Measurements from ENCODE around the gene LZTS2. TPM values are rescaled to one million over a fixed set of nuclear protein-coding genes. Genes with fewer than 3 reads are reported as not detected.
"Not testable (repeated sequence)": the region's sequence is repeated elsewhere in the genome, so short reads cannot be mapped to it uniquely, and the experiment has no call there.

LZTS2 gene
- polyA plus RNA-seq, 3 donors: 22.4 to 105 (median 91.5) TPM

GRCh38 chr10:101027106-101027720 lies 27.6 kb downstream of the LZTS2 start:
- no peak overlapping the region for H3K27ac ChIP-seq (ENCODE audit: low read depth, low read length)
- 75 to 82% (median 80%) methylated on average over 10 of the region's 10 CpGs for WGBS, 3 donors

GRCh38 chr10:101028446-101029337 lies 29.1 kb downstream of the LZTS2 start:
- WGBS, 3 donors: 45 to 79% (median 51%) methylated on average over 6 to 7 of the region's 7 CpGs
- no peak overlapping the region for H3K27ac ChIP-seq (ENCODE audit: low read depth, low read length)

- WGBS, 3 donors: 64 to 71% (median 70%) methylated on average over 22 to 27 of the region's 27 CpGs
- H3K27ac ChIP-seq (ENCODE audit: low read depth, low read length): no peak overlapping the region
Measured at GRCh38 chr10:101029520-101030295, 30.1 kb downstream of the LZTS2 start.

- no peak overlapping the region for H3K27ac ChIP-seq (ENCODE audit: low read depth, low read length)
- 10 to 15% (median 13%) methylated on average over 20 to 25 of the region's 25 CpGs for WGBS, 3 donors
Measured at GRCh38 chr10:101030496-101031127, 31.0 kb downstream of the LZTS2 start.

GRCh38 chr10:101031128-101031795 lies 31.7 kb downstream of the LZTS2 start, which contains the start of the genes PDZD7 and SFXN3:
Gene PDZD7 (minus strand): TSS chr10:101031129. CDS start chr10:101030219, 910 bp downstream.
Gene SFXN3 (plus strand): TSS chr10:101031234. CDS start chr10:101034695, 3,461 bp downstream.
- peak within 1 kb of the TSS; percentile 71 for H3K27ac ChIP-seq (ENCODE audit: low read depth, low read length)
- WGBS, 3 donors: 0 to 1% (median 0%) methylated on average over 38 of the region's 38 CpGs

- H3K27ac ChIP-seq (ENCODE audit: low read depth, low read length): peak overlapping the region; percentile 71
- WGBS, 3 donors: 0 to 1% (median 0%) methylated on average over 46 to 47 of the region's 47 CpGs
Measured at GRCh38 chr10:101031796-101032636, 32.4 kb downstream of the LZTS2 start.

GRCh38 chr10:101032637-101033224 lies 33.1 kb downstream of the LZTS2 start:
- H3K27ac ChIP-seq (ENCODE audit: low read depth, low read length): peak overlapping the region; percentile 71
- WGBS, 3 donors: 3 to 15% (median 4%) methylated on average over 6 of the region's 6 CpGs

GRCh38 chr10:101033276-101033675 lies 33.7 kb downstream of the LZTS2 start:
- 60 to 69% (median 61%) methylated on average over 3 of the region's 3 CpGs for WGBS, 3 donors
- H3K27ac ChIP-seq (ENCODE audit: low read depth, low read length): no peak overlapping the region

- 87 to 96% (median 96%) methylated on average over 4 of the region's 4 CpGs for WGBS, 3 donors
- H3K27ac ChIP-seq (ENCODE audit: low read depth, low read length): not testable (repeated sequence)
Measured at GRCh38 chr10:101034404-101034803, 34.8 kb downstream of the LZTS2 start.

GRCh38 chr10:101035314-101035713 lies 35.7 kb downstream of the LZTS2 start:
- WGBS, 3 donors: 86 to 94% (median 90%) methylated on average over 7 of the region's 7 CpGs
- no peak overlapping the region for H3K27ac ChIP-seq (ENCODE audit: low read depth, low read length)

GRCh38 chr10:101035916-101036702 lies 36.5 kb downstream of the LZTS2 start:
- WGBS, 3 donors: 84 to 86% (median 84%) methylated on average over 10 of the region's 10 CpGs
- no peak overlapping the region for H3K27ac ChIP-seq (ENCODE audit: low read depth, low read length)

GRCh38 chr10:101036726-101037125 lies 37.1 kb downstream of the LZTS2 start:
- 80 to 90% (median 86%) methylated on average over 7 of the region's 7 CpGs for WGBS, 3 donors

GRCh38 chr10:101038484-101038883 lies 38.9 kb downstream of the LZTS2 start:
- no peak overlapping the region for H3K27ac ChIP-seq (ENCODE audit: low read depth, low read length)
- WGBS, 3 donors: 75 to 82% (median 78%) methylated on average over 5 of the region's 5 CpGs

More at GRCh38 chr10:101036726-101037125, 37.1 kb downstream of the LZTS2 start:
- H3K27ac ChIP-seq (ENCODE audit: low read depth, low read length): no peak overlapping the region

- H3K27ac ChIP-seq (ENCODE audit: low read depth, low read length): no peak overlapping the region
- WGBS, 3 donors: 91 to 97% (median 92%) methylated on average over 3 of the region's 3 CpGs
Measured at GRCh38 chr10:101040061-101040460, 40.5 kb downstream of the LZTS2 start.

GRCh38 chr10:101040851-101041250 lies 41.2 kb downstream of the LZTS2 start:
- no peak overlapping the region for H3K27ac ChIP-seq (ENCODE audit: low read depth, low read length)
- 35 to 47% (median 42%) methylated on average over 2 of the region's 2 CpGs for WGBS, 3 donors

GRCh38 chr10:101041252-101041761 lies 41.7 kb downstream of the LZTS2 start:
- WGBS, 3 donors: 20 to 28% (median 22%) methylated on average over 6 of the region's 6 CpGs
- H3K27ac ChIP-seq (ENCODE audit: low read depth, low read length): no peak overlapping the region
